ENCODE measurements around the gene AP5S1.
A peak's percentile ranks its signal among the peaks of the same experiment; 100 is the strongest.

AP5S1 gene, protein sequence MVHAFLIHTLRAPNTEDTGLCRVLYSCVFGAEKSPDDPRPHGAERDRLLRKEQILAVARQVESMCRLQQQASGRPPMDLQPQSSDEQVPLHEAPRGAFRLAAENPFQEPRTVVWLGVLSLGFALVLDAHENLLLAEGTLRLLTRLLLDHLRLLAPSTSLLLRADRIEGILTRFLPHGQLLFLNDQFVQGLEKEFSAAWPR

DNA sequence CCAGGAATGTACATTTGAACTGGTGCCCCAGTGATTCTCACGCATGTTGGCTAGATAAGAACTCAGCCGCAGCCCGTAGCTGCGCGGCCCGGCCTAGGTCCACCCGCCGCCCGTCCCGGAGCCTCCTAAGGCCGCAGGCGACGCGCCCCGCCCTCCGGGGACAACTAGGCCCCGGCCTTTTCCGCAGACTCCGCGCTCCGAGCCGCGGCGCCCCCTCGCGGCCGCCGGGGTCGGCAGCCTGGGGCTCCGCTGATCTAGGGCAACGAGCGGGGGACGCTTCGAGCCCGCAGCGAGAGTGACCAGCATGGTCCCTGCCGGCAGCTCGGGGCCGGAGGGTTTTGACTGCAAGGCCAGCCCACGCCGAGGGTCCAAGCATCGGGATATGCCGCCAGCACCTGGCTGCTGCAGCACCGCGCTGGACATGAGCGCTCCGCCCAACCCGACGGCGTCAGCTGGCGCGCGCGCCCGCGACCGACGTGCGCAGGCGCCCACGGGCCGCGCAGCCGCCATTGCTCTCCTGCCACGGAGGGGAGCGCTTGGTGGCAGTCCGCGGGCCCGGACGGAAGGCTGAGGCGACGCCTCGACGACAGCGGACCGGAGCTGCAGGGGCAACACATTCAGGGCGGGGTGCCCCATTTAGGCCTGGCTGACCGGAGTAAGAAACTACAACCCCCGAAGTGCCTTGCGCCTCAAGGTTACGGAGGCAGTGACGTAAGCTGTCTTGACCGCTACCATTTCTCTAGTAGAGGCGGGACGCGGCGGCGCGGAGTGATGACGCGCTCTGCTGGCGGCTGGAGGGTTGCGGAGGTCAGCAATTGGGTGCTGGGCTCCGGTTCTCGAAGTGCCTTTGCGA is at the start of gene AP5S1:
Gene AP5S1 (plus strand): TSS at position 500 of the 853 bp plus-strand sequence. CDS start 1,571 bp downstream, outside the sequence.
- Mint-ChIP-seq H3K9me3 (no peaks in the 10 kb centered on the region), H3K4me1 (peaks cover 51% of the 10 kb centered on the region), H3K4me3 (peak within 1 kb of the TSS; percentile 83 to 92), H3K27me3 (no peaks in the 10 kb centered on the region), H3K27ac (peak within 1 kb of the TSS; percentile 97 to 100)
- ATAC-seq: peak; percentile 88
- peak; percentile 93 to 94 for DNase-seq

DNA sequence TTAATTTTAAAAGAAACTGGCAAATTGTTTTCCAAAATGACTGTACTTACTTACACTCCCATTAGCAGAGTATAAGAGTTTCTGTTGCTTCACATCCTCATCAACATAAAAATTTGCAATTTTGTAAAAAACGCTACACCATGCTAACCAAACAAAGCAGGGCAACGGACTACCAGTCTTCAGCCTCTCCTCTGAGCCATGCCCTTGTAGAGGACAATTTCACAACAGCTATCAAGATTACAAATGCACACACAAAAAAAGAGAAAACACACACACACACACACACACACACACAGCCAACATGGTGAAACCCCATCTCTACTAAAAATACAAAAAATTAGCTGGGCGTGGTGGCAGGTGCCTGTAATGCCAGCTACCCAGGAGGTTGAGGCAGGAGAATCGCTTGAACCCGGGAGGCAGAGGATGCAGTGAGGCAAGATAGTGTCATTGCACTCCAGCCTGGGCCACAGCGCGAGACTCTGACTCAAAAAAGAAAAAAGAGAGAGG is 48.7 kb upstream of the AP5S1 start:
- DNase-seq: no peak
- Mint-ChIP-seq H3K4me1 (peaks cover 19% of the 10 kb centered on the region), H3K9me3 (no peaks in the 10 kb centered on the region), H3K4me3 (no peak overlapping the region), H3K27me3 (no peaks in the 10 kb centered on the region), H3K27ac (no peak overlapping the region)
- ATAC-seq: no peak

GRCh38 chr20:3775457-3776108 is 44.8 kb upstream of the AP5S1 start:
- Mint-ChIP-seq H3K4me3 (no peak overlapping the region), H3K27me3 (peaks cover 19% of the 10 kb centered on the region), H3K9me3 (no peaks in the 10 kb centered on the region), H3K27ac (no peak overlapping the region), H3K4me1 (peaks cover 29% of the 10 kb centered on the region)
- ATAC-seq (no peak), DNase-seq (no peak)

- H3K27me3 Mint-ChIP-seq: peaks cover 19% of the 10 kb centered on the region
- H3K4me1 Mint-ChIP-seq: peaks cover 46% of the 10 kb centered on the region
- DNase-seq (peak in 1 of 2 donors; percentile 25), ATAC-seq (peak; percentile 65)
- H3K4me3 Mint-ChIP-seq: peak overlapping the region; percentile 87 to 88
- peak overlapping the region in 1 of 2 donors; percentile 70 for H3K27ac Mint-ChIP-seq
- no peaks in the 10 kb centered on the region for H3K9me3 Mint-ChIP-seq
Observed at GRCh38 chr20:3777381-3777715, 43.0 kb upstream of the AP5S1 start.

GRCh38 chr20:3777716-3778629 is 42.4 kb upstream of the AP5S1 start:
- peak overlapping the region; percentile 87 to 88 for H3K4me3 Mint-ChIP-seq
- ATAC-seq (peak; percentile 77), DNase-seq (peak in 1 of 2 donors; percentile 54)
- peaks cover 19% of the 10 kb centered on the region for H3K27me3 Mint-ChIP-seq
- H3K27ac Mint-ChIP-seq: peak overlapping the region in 1 of 2 donors; percentile 70
- peaks cover 53% of the 10 kb centered on the region for H3K4me1 Mint-ChIP-seq
- H3K9me3 Mint-ChIP-seq: no peaks in the 10 kb centered on the region

- no peaks in the 10 kb centered on the region for H3K9me3 Mint-ChIP-seq
- H3K4me3 Mint-ChIP-seq: peak overlapping the region; percentile 87 to 88
- ATAC-seq (no peak), DNase-seq (no peak)
- H3K4me1 Mint-ChIP-seq: peaks cover 63% of the 10 kb centered on the region
- H3K27me3 Mint-ChIP-seq: peaks cover 19% of the 10 kb centered on the region
- no peak overlapping the region for H3K27ac Mint-ChIP-seq
Observed at GRCh38 chr20:3778976-3779375, 41.4 kb upstream of the AP5S1 start.

GRCh38 chr20:3781153-3781910 is 39.0 kb upstream of the AP5S1 start, which contains the start of gene SPEF1:
Gene SPEF1 (minus strand): TSS chr20:3781448. CDS start chr20:3781287, 161 bp downstream.
- H3K4me3 Mint-ChIP-seq: peak within 1 kb of the TSS; percentile 58 to 74
- peak in 1 of 2 donors; percentile 42 for DNase-seq
- H3K9me3 Mint-ChIP-seq: no peaks in the 10 kb centered on the region
- H3K27ac Mint-ChIP-seq: peak within 1 kb of the TSS; percentile 44 to 64
- H3K4me1 Mint-ChIP-seq: peaks cover 77% of the 10 kb centered on the region
- peak; percentile 43 for ATAC-seq
- H3K27me3 Mint-ChIP-seq: peaks cover 19% of the 10 kb centered on the region

DNA sequence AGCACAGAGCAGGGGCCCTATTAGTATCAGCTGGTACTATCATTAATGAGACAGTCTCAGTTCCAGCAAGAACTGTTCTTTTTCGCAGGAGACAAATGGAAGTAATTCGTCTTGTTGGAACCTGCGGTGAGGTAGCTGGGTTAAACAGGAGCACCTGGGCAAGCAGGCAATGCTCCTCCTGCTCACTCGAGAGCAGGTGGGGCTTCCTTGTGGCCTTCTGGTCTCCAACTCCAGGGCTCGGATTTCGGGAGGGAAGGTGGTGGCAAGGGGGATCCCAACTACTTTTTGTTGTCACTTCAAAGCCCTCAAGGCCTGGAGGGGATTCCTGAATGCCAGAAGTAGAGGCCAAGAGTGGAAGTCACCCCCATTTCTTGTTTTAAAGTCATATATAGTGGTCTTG is 37.8 kb upstream of the AP5S1 start:
- Mint-ChIP-seq H3K9me3 (no peaks in the 10 kb centered on the region), H3K27me3 (peaks cover 19% of the 10 kb centered on the region), H3K27ac (no peak overlapping the region), H3K4me3 (no peak overlapping the region), H3K4me1 (peaks cover 71% of the 10 kb centered on the region)
- DNase-seq (no peak), ATAC-seq (no peak)

- ATAC-seq: no peak
- Mint-ChIP-seq H3K4me1 (peaks cover 74% of the 10 kb centered on the region), H3K9me3 (no peaks in the 10 kb centered on the region), H3K27ac (no peak overlapping the region), H3K4me3 (no peak overlapping the region), H3K27me3 (peaks cover 19% of the 10 kb centered on the region)
- DNase-seq: no peak
Observed at GRCh38 chr20:3783068-3783489, 37.3 kb upstream of the AP5S1 start.

DNA sequence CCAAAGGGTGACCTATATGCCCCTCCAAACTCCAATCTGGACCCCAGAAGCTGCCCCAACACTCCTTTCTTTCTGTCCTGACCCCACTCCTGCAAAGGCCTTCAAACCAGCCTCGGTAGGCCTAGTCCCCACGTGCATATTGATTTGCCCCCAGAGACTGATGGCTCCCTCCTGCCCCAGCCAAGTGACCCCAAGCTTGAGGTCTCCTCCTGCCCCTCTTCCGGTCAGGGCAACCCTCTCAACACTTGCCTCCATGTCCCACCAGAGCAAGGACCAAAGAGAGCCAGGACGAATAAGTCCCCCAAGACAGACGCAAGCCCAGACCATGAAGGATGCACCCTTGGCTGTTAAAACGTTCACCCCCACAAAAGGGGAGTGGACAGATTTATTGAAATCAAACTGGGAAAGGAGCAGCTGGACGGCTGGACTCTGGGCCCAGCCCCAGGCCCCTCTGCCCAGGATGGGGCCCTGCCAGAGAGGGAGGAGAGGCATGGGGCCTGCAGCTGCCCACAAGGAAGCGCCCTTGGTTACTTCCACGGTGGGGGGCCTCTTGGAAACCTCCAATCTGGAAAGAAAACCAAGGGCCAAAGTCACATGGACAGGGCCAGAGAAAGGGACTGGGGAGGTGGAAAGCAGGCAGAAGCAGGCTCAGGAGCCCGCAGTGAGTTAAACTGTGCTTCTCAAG is 36.7 kb upstream of the AP5S1 start:
- Mint-ChIP-seq H3K9me3 (no peaks in the 10 kb centered on the region), H3K4me1 (peaks cover 72% of the 10 kb centered on the region), H3K4me3 (peak overlapping the region in 1 of 2 donors; percentile 47), H3K27ac (no peak overlapping the region), H3K27me3 (peaks cover 14% of the 10 kb centered on the region)
- DNase-seq (no peak), ATAC-seq (no peak)

DNA sequence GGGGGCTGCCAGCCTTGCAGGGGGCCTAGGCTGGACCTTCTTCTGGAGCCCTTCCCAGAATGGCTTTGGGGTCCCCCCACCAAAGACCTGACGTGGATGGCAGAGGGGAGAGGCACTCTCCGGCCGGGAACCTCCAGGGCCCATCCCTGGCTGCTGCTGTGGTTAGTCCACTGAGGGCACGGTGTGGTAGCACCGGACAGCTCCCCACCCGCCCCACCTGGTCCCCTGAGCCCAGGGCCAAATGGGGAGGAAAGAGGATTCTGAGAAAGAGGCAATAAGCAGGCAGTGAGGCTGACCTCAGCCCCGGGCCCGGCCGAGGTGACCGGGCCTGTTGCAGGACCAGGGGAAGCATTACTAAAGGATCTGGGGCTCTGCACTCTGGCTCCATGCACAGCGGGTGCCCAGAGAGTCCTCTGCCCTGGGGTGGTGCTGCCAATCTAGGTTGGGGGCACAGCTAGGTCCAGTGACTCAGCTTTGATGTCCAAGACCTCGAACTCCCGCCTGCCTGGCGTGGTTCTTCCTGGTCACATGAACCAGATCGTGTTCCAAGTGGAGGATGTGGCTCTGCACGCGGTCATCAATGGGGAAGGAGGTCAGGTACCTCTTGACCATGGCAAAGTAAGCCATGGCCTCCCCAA is 36.0 kb upstream of the AP5S1 start:
- H3K27ac Mint-ChIP-seq: peak overlapping the region; percentile 8 to 91
- no peak for DNase-seq
- no peak for ATAC-seq
- no peaks in the 10 kb centered on the region for H3K9me3 Mint-ChIP-seq
- peaks cover 7% of the 10 kb centered on the region for H3K27me3 Mint-ChIP-seq
- peak overlapping the region; percentile 63 to 76 for H3K4me3 Mint-ChIP-seq
- peaks cover 72% of the 10 kb centered on the region for H3K4me1 Mint-ChIP-seq

GRCh38 chr20:3784863-3785239 is 35.5 kb upstream of the AP5S1 start:
- peaks cover 2% of the 10 kb centered on the region for H3K27me3 Mint-ChIP-seq
- H3K4me1 Mint-ChIP-seq: peaks cover 71% of the 10 kb centered on the region
- DNase-seq (no peak), ATAC-seq (no peak)
- H3K4me3 Mint-ChIP-seq: peak overlapping the region; percentile 63 to 76
- no peaks in the 10 kb centered on the region for H3K9me3 Mint-ChIP-seq
- H3K27ac Mint-ChIP-seq: peak overlapping the region in 1 of 2 donors; percentile 91
